ENCODE data around the gene CYBA. TPM values are rescaled to one million over a fixed set of nuclear protein-coding genes. Genes with fewer than 3 reads are reported as not detected.

Gene CYBA
- total RNA-seq, 1 experiment from 2014 or later, result 351 TPM

GRCh38 chr16:88623858-88624257, 27.0 kb downstream of the CYBA start:
- Mint-ChIP-seq H3K27ac (ENCODE audit: unreplicated experiment) (no peak overlapping the region), H3K36me3 (ENCODE audit: insufficient read depth, unreplicated experiment) (peaks cover 96% of the 10 kb centered on the region), H3K27me3 (ENCODE audit: insufficient read depth, unreplicated experiment) (no peaks in the 10 kb centered on the region), H3K4me1 (ENCODE audit: low read depth, unreplicated experiment) (no peaks in the 10 kb centered on the region), H3K4me3 (ENCODE audit: unreplicated experiment) (no peak overlapping the region), H3K9me3 (ENCODE audit: unreplicated experiment) (no peaks in the 10 kb centered on the region)
- peaks cover 12% of the 10 kb centered on the region for H3K36me3 ChIP-seq (ENCODE audit: control insufficient read depth, insufficient read depth, low read length)
- DNase-seq, result no peak
- no TSS peak for BruUV-seq (replicated peaks)
- H3K4me1 ChIP-seq, result no peaks in the 10 kb centered on the region
- intact Hi-C loops (cut with micrococcal nuclease; ENCODE audit: unreplicated experiment), result no loop called here
- ChIA-PET POLR2A (no interaction called here), CTCF (interaction anchor here (0.7 kb wide), 1 partner anchor 53 kb away, joined by 3 read pairs; the partner anchor contains the start of gene ZC3H18)
- H3K4me3 ChIP-seq (ENCODE audit: low read depth, low read length), result no peak overlapping the region
- no peaks in the 10 kb centered on the region for H3K27me3 ChIP-seq (replicated peaks; ENCODE audit: control insufficient read depth, insufficient read depth, low read length)
- no peaks in the 10 kb centered on the region for H3K9me3 ChIP-seq
- TF ChIP-seq CTCF (IDR thresholded peaks at IDR 0.05; ENCODE audit: insufficient read depth in 1 of 2, low read depth in 1 of 2, low read length in 1 of 2, severe bottlenecking in 1 of 2, unreplicated experiment in 1 of 2), result no peak

- Histone ChIP-seq H3K27me3 (replicated peaks; ENCODE audit: control insufficient read depth, insufficient read depth, low read length) (no peaks in the 10 kb centered on the region), H3K36me3 (ENCODE audit: control insufficient read depth, insufficient read depth, low read length) (peaks cover 12% of the 10 kb centered on the region), H3K4me1 (peaks cover 7% of the 10 kb centered on the region; the same call in 1 of the 2 replicates), H3K4me3 (ENCODE audit: low read depth, low read length) (no peak overlapping the region), H3K9me3 (no peaks in the 10 kb centered on the region)
- peaks cover 96% of the 10 kb centered on the region for H3K36me3 Mint-ChIP-seq (ENCODE audit: insufficient read depth, unreplicated experiment)
- TF ChIP-seq CTCF (IDR thresholded peaks at IDR 0.05; ENCODE audit: insufficient read depth in 1 of 2, low read depth in 1 of 2, low read length in 1 of 2, severe bottlenecking in 1 of 2, unreplicated experiment in 1 of 2), result no peak
- no peak for DNase-seq
- H3K27me3 Mint-ChIP-seq (ENCODE audit: insufficient read depth, unreplicated experiment), result no peaks in the 10 kb centered on the region
- H3K9me3 Mint-ChIP-seq (ENCODE audit: unreplicated experiment), result no peaks in the 10 kb centered on the region
- POLR2A ChIA-PET, result no interaction called here
- no peak overlapping the region for H3K4me3 Mint-ChIP-seq (ENCODE audit: unreplicated experiment)
- H3K27ac Mint-ChIP-seq (ENCODE audit: unreplicated experiment), result no peak overlapping the region
- intact Hi-C loops (cut with micrococcal nuclease; ENCODE audit: unreplicated experiment), result no loop called here
- H3K4me1 Mint-ChIP-seq (ENCODE audit: low read depth, unreplicated experiment), result peaks cover 8% of the 10 kb centered on the region
- BruUV-seq (replicated peaks), result no TSS peak
- CTCF ChIA-PET, result no interaction called here
These were observed 28.0 kb downstream of the CYBA start for GRCh38 chr16:88622866-88623265.

GRCh38 chr16:88622125-88622524, 28.7 kb downstream of the CYBA start:
- BruUV-seq (replicated peaks), result no TSS peak
- no peak for TF ChIP-seq CTCF (IDR thresholded peaks at IDR 0.05; ENCODE audit: insufficient read depth in 1 of 2, low read depth in 1 of 2, low read length in 1 of 2, severe bottlenecking in 1 of 2, unreplicated experiment in 1 of 2)
- Mint-ChIP-seq H3K27me3 (ENCODE audit: insufficient read depth, unreplicated experiment) (no peaks in the 10 kb centered on the region), H3K4me1 (ENCODE audit: low read depth, unreplicated experiment) (peaks cover 14% of the 10 kb centered on the region), H3K9me3 (ENCODE audit: unreplicated experiment) (no peaks in the 10 kb centered on the region), H3K4me3 (ENCODE audit: unreplicated experiment) (no peak overlapping the region), H3K36me3 (ENCODE audit: insufficient read depth, unreplicated experiment) (peaks cover 97% of the 10 kb centered on the region), H3K27ac (ENCODE audit: unreplicated experiment) (no peak overlapping the region)
- Histone ChIP-seq H3K4me3 (ENCODE audit: low read depth, low read length) (no peak overlapping the region), H3K4me1 (peaks cover 10% of the 10 kb centered on the region; the same call in 1 of the 2 replicates), H3K27me3 (replicated peaks; ENCODE audit: control insufficient read depth, insufficient read depth, low read length) (no peaks in the 10 kb centered on the region), H3K9me3 (no peaks in the 10 kb centered on the region), H3K36me3 (ENCODE audit: control insufficient read depth, insufficient read depth, low read length) (peaks cover 12% of the 10 kb centered on the region)
- ChIA-PET CTCF (no interaction called here), POLR2A (no interaction called here)
- intact Hi-C loops (cut with micrococcal nuclease; ENCODE audit: unreplicated experiment), result no loop called here
- no peak for DNase-seq
